Subcutaneous adipose tissue (tissue), 4 donors: Measurements from ENCODE around the gene MAP1LC3C. TPM values are rescaled to one million over a fixed set of nuclear protein-coding genes. Genes with fewer than 3 reads are reported as not detected.

Experiments used
- CTCF ChIP-seq: fragments of 450-650 bp; IDR thresholded peaks from one replicate; pipeline ENCODE4 v1.5.1; 2016; ENCODE audit warnings: low read depth, mild to moderate bottlenecking, control low read depth, antibody characterized with exemption, moderate library complexity
- total RNA-seq, 4 donors: library from RNA; depleted of rRNA; stranded (reverse); fragments of >200 nt; gene quantifications; one replicate each; pipeline ENCODE4 v1.1.0, GENCODE V29; 2016

The MAP1LC3C gene
- total RNA-seq, 4 donors from 2014 or later: 3.1 to 48.1 (median 28.0) TPM

- no peak for TF ChIP-seq CTCF
Observed at GRCh38 chr1:242004751-242005495, 6.0 kb upstream of the MAP1LC3C start.

- TF ChIP-seq CTCF: no peak
Observed at GRCh38 chr1:242002510-242002909, 3.6 kb upstream of the MAP1LC3C start.

- TF ChIP-seq CTCF: no peak
Observed at GRCh38 chr1:242002072-242002471, 3.2 kb upstream of the MAP1LC3C start.

GRCh38 chr1:242000434-242000833 is 1.5 kb upstream of the MAP1LC3C start:
- TF ChIP-seq CTCF: no peak

GRCh38 chr1:241998412-241998921 is 431 bp downstream of the MAP1LC3C start:
- no peak for TF ChIP-seq CTCF

- TF ChIP-seq CTCF: no peak
Observed at GRCh38 chr1:241997401-241997998, 1.4 kb downstream of the MAP1LC3C start.

- TF ChIP-seq CTCF: no peak
Observed at GRCh38 chr1:241994171-241994570, 4.7 kb downstream of the MAP1LC3C start.
